Panc1 (cell line): ENCODE measurements around the gene SECTM1. TPM values are rescaled to one million over a fixed set of nuclear protein-coding genes. Genes with fewer than 3 reads are reported as not detected.

Experiments used
- ATAC-seq: fragments of 200-7000 bp; cut with Tn5 transposase; 2 replicates; pipeline ENCODE4 v1.9.1; 2020; ENCODE audit warnings: mild to moderate bottlenecking, moderate library complexity
- BruUV-seq: library from RNA; stranded (reverse); fragments of 400-500 nt; replicated peaks from 2 replicates; lab custom pipeline; 2021; lab: Mats Ljungman, UMichigan
- CTCF ChIA-PET: fragments of 300-600 bp; sonication (Branson Sonifier 250); formaldehyde crosslinking; loops from one replicate; lab custom pipeline; 2022; ENCODE audit warnings: antibody characterized with exemption; lab: Charles Lee
- POLR2A ChIA-PET: fragments of 300-600 bp; sonication (Branson Sonifier 250); formaldehyde crosslinking; loops from one replicate; lab custom pipeline; 2022; ENCODE audit warnings: antibody characterized with exemption; lab: Charles Lee
- DNase-seq: peaks from one replicate; pipeline ENCODE4 v3.0.0-alpha.2; 2010; ENCODE audit warnings: low read depth, low spot score
- H3K27ac ChIP-seq: 2 replicates; pipeline ENCODE4 v1.5.1; 2011; ENCODE audit warnings: mild to moderate bottlenecking, low read length, inconsistent platforms
- H3K27me3 ChIP-seq: fragments of 200-500 bp; sonication (Bioruptor generic); 2 replicates; pipeline ENCODE4 v1.6.0; 2014; ENCODE audit warnings: low read length, inconsistent platforms; ENCODE audit not compliant: control insufficient read depth, insufficient read depth
- H3K36me3 ChIP-seq: fragments of 200-500 bp; sonication (Bioruptor generic); 2 replicates; pipeline ENCODE4 v1.5.1; 2014; ENCODE audit warnings: inconsistent platforms, mild to moderate bottlenecking, low read length, moderate library complexity; ENCODE audit not compliant: control insufficient read depth, insufficient read depth
- H3K4me1 ChIP-seq: 2 replicates; pipeline ENCODE4 v1.5.1; 2011; ENCODE audit warnings: inconsistent platforms, mild to moderate bottlenecking, low read length, moderate library complexity; ENCODE audit not compliant: control insufficient read depth, insufficient read depth
- H3K4me3 ChIP-seq, 2 experiments: 2 replicates each; pipeline ENCODE4 v1.5.1; 2011 to 2012; ENCODE audit warnings: low read depth in 2 of 2, low read length in 2 of 2, mild to moderate bottlenecking in 2 of 2, inconsistent platforms in 1 of 2, moderate library complexity in 1 of 2
- H3K9me3 ChIP-seq: fragments of 200-500 bp; sonication (Bioruptor generic); 2 replicates; pipeline ENCODE4 v1.5.1; 2014; ENCODE audit warnings: low read depth, mild to moderate bottlenecking, inconsistent platforms, low read length, moderate library complexity; ENCODE audit not compliant: control insufficient read depth, insufficient read depth
- CTCF ChIP-seq: fragments of 450-650 bp; IDR thresholded peaks from 2 replicates; pipeline ENCODE4 v1.5.1; 2017; ENCODE audit warnings: mild to moderate bottlenecking
- POLR2AphosphoS5 ChIP-seq: IDR thresholded peaks from 2 replicates; pipeline ENCODE4 v1.6.1; 2012; ENCODE audit warnings: mild to moderate bottlenecking, low read depth, low read length, moderate library complexity
- REST ChIP-seq, 2 experiments: IDR thresholded peaks; 2 replicates each; pipeline ENCODE4 v1.6.1; 2011 to 2012; ENCODE audit warnings: low read depth in 2 of 2, control low read depth in 1 of 2, low read length in 1 of 2, mild to moderate bottlenecking in 1 of 2, moderate library complexity in 1 of 2; ENCODE audit not compliant: insufficient read depth in 1 of 2
- SIN3A ChIP-seq: IDR thresholded peaks from 2 replicates; pipeline ENCODE4 v1.6.1; 2012; ENCODE audit warnings: low read depth, mild to moderate bottlenecking, low read length, moderate library complexity, borderline replicate concordance; ENCODE audit not compliant: insufficient read depth
- TCF7L2 ChIP-seq: IDR thresholded peaks from 2 replicates; pipeline ENCODE4 v1.6.1; 2011; ENCODE audit warnings: mild to moderate bottlenecking, low read depth, low read length, inconsistent platforms
- in situ Hi-C: cut with HindIII; loops from 2 replicates; pipeline ENCODE4 v1.10.0; 2016; ENCODE audit warnings: low sequenced_read_pairs, low pct_unique_long_range_greater_than_20kb
- intact Hi-C: fragments of 100-400 bp; cut with micrococcal nuclease; formaldehyde crosslinking; loops from one replicate; pipeline ENCODE4 v1.10.0; 2022; ENCODE audit not compliant: unreplicated experiment
- total RNA-seq: library from RNA; stranded (reverse); gene quantifications from one replicate; pipeline ENCODE4 v1.2.1, GENCODE V29; 2021; ENCODE audit not compliant: unreplicated experiment

The SECTM1 gene
- total RNA-seq, 1 experiment from 2014 or later: 5.4 TPM

- no peak overlapping the region for H3K4me3 ChIP-seq
- no peak for DNase-seq
- no TSS peak for BruUV-seq
- H3K9me3 ChIP-seq: no peaks in the 10 kb centered on the region
- intact Hi-C loops (loop anchor here (5.0 kb wide), 1 partner anchor 34 kb away; no protein-coding TSS in a partner anchor), in situ Hi-C loops (no loop called here)
- H3K27me3 ChIP-seq: no peaks in the 10 kb centered on the region
- TF ChIP-seq CTCF (no peak), TCF7L2 (no peak), POLR2AphosphoS5 (no peak), SIN3A (no peak), REST (IDR thresholded peaks at IDR 0.05; ENCODE audit: insufficient read depth in 1 of 2, low read depth in 2 of 2, low read length in 1 of 2) (no peak)
- no peak overlapping the region for H3K27ac ChIP-seq
- ATAC-seq: no peak
- CTCF ChIA-PET: no interaction called here
- H3K4me1 ChIP-seq: peaks cover 58% of the 10 kb centered on the region
- peaks cover 2% of the 10 kb centered on the region; the same call in 1 of the 2 replicates for H3K36me3 ChIP-seq
- POLR2A ChIA-PET: no interaction called here
Measured at GRCh38 chr17:82331345-82331939, 2.1 kb downstream of the SECTM1 start.

DNA sequence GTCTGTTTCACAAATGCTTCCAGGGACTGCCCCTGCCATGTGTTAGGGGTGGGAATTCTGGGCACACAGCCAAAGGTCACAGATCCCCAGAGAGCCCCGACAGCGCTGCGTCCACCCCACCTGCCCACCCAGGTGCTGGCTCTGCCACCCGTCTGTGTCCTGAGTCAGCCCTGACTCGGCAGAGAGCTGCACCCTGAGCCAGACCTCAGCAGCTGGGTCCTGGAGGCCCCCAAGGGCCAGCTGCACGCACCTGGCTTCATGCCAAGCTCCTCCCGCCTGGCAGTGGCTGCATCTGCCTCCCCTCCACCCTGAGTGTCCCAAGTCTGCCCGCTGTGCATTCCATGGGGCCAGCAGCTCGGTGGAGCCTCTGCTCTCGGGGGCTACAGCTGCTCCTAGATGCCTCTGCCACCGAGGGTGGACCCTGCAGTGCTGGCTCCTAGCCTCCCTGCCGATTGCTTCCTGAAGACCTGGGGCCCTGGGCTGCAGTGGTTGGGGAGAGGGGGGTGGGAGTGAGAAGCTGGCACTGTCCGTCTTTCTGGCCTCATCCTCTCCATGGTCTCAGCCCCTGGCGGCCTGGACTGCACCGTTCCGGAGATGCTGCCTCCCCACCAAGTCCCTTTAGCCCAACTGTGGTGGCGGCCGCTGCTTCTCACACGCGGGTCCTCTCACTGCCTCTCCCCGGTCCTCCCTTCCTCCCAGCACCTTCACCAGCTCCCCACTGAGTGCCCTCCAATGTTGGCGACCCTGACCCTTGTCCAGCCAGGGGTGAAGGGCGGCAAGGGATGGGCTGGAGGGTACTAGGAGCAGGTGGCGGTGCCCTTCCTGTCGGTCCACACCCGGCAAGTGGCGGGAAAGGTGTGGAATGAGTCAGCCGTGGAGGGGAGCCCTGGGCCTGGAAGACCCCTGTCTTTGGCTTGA lies 3.0 kb downstream of the SECTM1 start:
- POLR2A ChIA-PET: no interaction called here

More for the DNA sequence above, 3.0 kb downstream of the SECTM1 start:
- no peak overlapping the region for H3K27ac ChIP-seq
- BruUV-seq: no TSS peak
- H3K36me3 ChIP-seq: peaks cover 2% of the 10 kb centered on the region; the same call in 1 of the 2 replicates
- DNase-seq (no peak), ATAC-seq (no peak)
- TF ChIP-seq REST (IDR thresholded peaks at IDR 0.05; ENCODE audit: insufficient read depth in 1 of 2, low read depth in 2 of 2, low read length in 1 of 2): no peak
- no peak for TF ChIP-seq TCF7L2
- no peak for TF ChIP-seq CTCF
- TF ChIP-seq POLR2AphosphoS5: no peak
- TF ChIP-seq SIN3A: no peak
- intact Hi-C loops: loop anchor here (5.0 kb wide), 1 partner anchor 33 kb away; no protein-coding TSS in a partner anchor
- no peaks in the 10 kb centered on the region for H3K27me3 ChIP-seq
- peaks cover 50% of the 10 kb centered on the region for H3K4me1 ChIP-seq
- no peaks in the 10 kb centered on the region for H3K9me3 ChIP-seq
- in situ Hi-C loops: no loop called here
- CTCF ChIA-PET: no interaction called here
- no peak overlapping the region for H3K4me3 ChIP-seq
